Ovary (tissue), 9 donors: ENCODE measurements around the gene HCN2. TPM values are rescaled to one million over a fixed set of nuclear protein-coding genes. Genes with fewer than 3 reads are reported as not detected.

Experiments used
- DNase-seq, 5 donors: peaks; one replicate each; pipeline ENCODE4 v3.0.0-alpha.2; 2019 to 2020
- H3K27ac ChIP-seq, 2 donors: fragments of 200-600 bp; one replicate each; pipeline versions ENCODE4 v1.5.1 to v1.8.0; 2019 to 2022
- H3K27me3 ChIP-seq: fragments of 200-600 bp; one replicate; pipeline ENCODE4 v1.8.0; 2022
- H3K36me3 ChIP-seq: fragments of 200-600 bp; sonication (generic); one replicate; pipeline ENCODE4 v1.5.1; 2019
- H3K4me1 ChIP-seq: one replicate; pipeline ENCODE4 v1.8.1; 2013; ENCODE audit warnings: mild to moderate bottlenecking, moderate library complexity; ENCODE audit not compliant: insufficient read depth
- H3K4me3 ChIP-seq: fragments of 200-600 bp; sonication (generic); one replicate; pipeline ENCODE4 v1.5.1; 2017
- H3K9me3 ChIP-seq, 2 donors: fragments of 200-600 bp in 1 of 2; sonication (generic) in 1 of 2; one replicate each; pipeline versions ENCODE4 v1.5.1 to v1.8.1; 2013 to 2019; ENCODE audit warnings: mild to moderate bottlenecking in 1 of 2, moderate library complexity in 1 of 2
- CTCF ChIP-seq, 3 donors: fragments of 450-650 bp in 2 of 3; fragments of 200-600 bp in 1 of 3; IDR thresholded peaks; one replicate each; pipeline versions ENCODE4 v1.5.1 to v1.8.0; 2016 to 2022; ENCODE audit warnings: antibody characterized with exemption in 3 of 3, mild to moderate bottlenecking in 1 of 3
- EP300 ChIP-seq: sonication (generic); formaldehyde crosslinking; IDR thresholded peaks from one replicate; pipeline ENCODE4 v1.6.1; 2017; ENCODE audit warnings: antibody characterized with exemption
- POLR2A ChIP-seq: fragments of 450-650 bp; IDR thresholded peaks from one replicate; pipeline ENCODE4 v1.6.1; 2017; ENCODE audit warnings: antibody characterized with exemption, mild to moderate bottlenecking, moderate library complexity
- WGBS, 3 donors: extraction: QIAGEN DNeasy Blood & Tissue Kit in 1 of 3; methylation state at CpG; one replicate each; pipeline versions ENCODE4 v1.1.5 to v1.1.7; 2013 to 2017; 5-methylcytosine and 5-hydroxymethylcytosine counted together
- intact Hi-C, 4 donors: fragments of 100-400 bp; cut with DNase I; formaldehyde crosslinking; loops; one replicate each; pipeline versions ENCODE4 v1.11.0 to v1.15.1; 2022 to 2023
- polyA plus RNA-seq, 2 donors: library from polyadenylated mRNA; stranded (reverse); fragments of 200-250 nt in 1 of 2; fragments of 350-450 nt in 1 of 2; fragmentation: Illumina TruSeq in 1 of 2; extraction: RNeasy Lipid Tissue Mini Kit (QIAGEN cat#74804) in 1 of 2; gene quantifications; one replicate each; pipeline ENCODE4 v1.2.3, GENCODE V29; 2013 to 2014
- total RNA-seq, 7 donors: library from RNA; depleted of rRNA in 2 of 7; stranded (reverse); fragments of >200 nt in 2 of 7; fragmentation: NEBNext Ultra II Directional in 3 of 7; extraction: Animal tissue kit (Norgen Biotek cat#: 25700) in 3 of 7; gene quantifications; one replicate each; pipeline versions ENCODE4 v1.1.0 to v1.2.4, GENCODE V29; 2016 to 2023
- donor health status: DM: no; HTN: no; CAD: no; lungs with moderate emphysema.
- donor health status: DM: no; HTN: no; CAD: no.
- donor health status: Bipolar disorder and iron deficiency.
- donor health status: DM: yes; HTN: yes; CAD: no.
- donor health status: DM: no; HTN: no; CAD: no.
- donor health status: DM: yes; HTN: yes; CAD: no.

The HCN2 gene
- total and polyA plus RNA-seq, 9 donors: 0.07 to 0.23 (median 0.12) TPM; not detected in 5

DNA sequence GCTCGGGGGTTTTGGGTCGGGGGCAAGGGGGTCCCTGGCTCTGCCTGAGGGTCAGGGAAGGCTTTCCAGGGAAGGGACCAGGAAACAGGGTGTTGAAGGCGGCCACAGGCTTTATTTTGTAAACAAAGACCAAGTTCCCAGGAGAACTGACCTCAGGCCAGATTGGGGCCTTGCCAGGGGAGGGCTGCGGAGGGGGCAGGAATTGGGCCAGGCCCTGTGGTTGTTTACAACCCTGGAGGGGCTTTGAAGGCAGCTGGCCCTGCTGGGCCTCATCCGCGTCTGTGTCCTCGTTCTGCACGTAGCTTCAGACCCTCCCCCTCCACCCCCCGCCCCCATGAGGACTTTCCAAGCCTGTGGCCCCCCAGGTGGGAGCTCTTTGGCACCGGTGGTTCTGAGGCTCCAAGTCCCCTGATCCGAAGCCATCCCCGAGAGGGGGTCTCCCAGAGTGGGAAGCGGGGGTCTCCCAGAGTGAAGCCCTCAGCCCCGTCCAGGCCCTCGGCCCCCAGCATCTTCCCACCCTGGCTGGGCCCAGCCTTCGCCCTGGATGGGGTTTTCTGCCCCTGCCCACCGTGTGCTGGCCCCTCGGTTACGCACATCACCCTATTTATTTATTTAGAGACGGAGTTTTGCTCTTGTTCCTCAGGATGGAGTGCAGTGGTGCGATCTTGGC is 30.8 kb upstream of the HCN2 start:
- Histone ChIP-seq H3K4me1 (peaks cover 6% of the 10 kb centered on the region), H3K36me3 (no peaks in the 10 kb centered on the region), H3K27ac (no peak overlapping the region), H3K27me3 (no peaks in the 10 kb centered on the region), H3K4me3 (no peak overlapping the region), H3K9me3 (no peaks in the 10 kb centered on the region)
- no peak for TF ChIP-seq CTCF (IDR thresholded peaks at IDR 0.05)
- no peak for TF ChIP-seq POLR2A
- no peak for TF ChIP-seq EP300
- peak; percentile 76 to 89 (median 80) for DNase-seq
- intact Hi-C loops: no loop called here
- 34 to 41% (median 37%) methylated on average over 19 to 21 of the region's 21 CpGs for WGBS, 3 donors

- no peak overlapping the region for H3K27ac ChIP-seq
- 82 to 91% (median 82%) methylated on average over 12 of the region's 12 CpGs for WGBS, 3 donors
- no peak for TF ChIP-seq EP300
- no peak for TF ChIP-seq CTCF (IDR thresholded peaks at IDR 0.05)
- TF ChIP-seq POLR2A: no peak
- peaks cover 6% of the 10 kb centered on the region for H3K4me1 ChIP-seq
- H3K4me3 ChIP-seq: no peak overlapping the region
- DNase-seq: no peak
- intact Hi-C loops: no loop called here
- no peaks in the 10 kb centered on the region for H3K9me3 ChIP-seq
- H3K36me3 ChIP-seq: no peaks in the 10 kb centered on the region
- no peaks in the 10 kb centered on the region for H3K27me3 ChIP-seq
These were observed 29.6 kb upstream of the HCN2 start for GRCh38 chr19:560121-560520.

DNA sequence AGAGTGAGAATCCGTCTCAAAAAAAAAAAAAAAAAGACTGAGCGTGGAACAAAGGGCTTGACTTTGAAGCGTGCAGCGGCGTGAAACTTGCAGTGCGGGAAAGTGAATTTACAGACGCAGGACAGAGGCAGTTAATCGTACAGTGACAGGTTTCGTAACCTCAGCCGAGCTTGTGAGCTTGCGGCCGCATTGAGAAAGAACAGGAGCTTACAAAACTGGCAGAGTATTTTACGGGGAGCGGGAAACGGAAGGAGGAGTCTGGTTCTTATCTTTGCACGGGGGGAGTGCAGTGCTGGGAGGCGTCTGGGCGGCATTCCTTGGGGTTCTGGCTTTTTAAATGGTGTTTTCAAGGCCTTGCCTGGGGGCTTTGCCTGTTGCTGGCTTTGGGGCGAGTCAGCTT is 23.3 kb upstream of the HCN2 start:
- H3K4me3 ChIP-seq: peak overlapping the region; percentile 23
- intact Hi-C loops: no loop called here
- H3K4me1 ChIP-seq: peaks cover 3% of the 10 kb centered on the region
- H3K27me3 ChIP-seq: no peaks in the 10 kb centered on the region
- TF ChIP-seq EP300: peak; percentile 89
- no peak for TF ChIP-seq CTCF (IDR thresholded peaks at IDR 0.05)
- TF ChIP-seq POLR2A: peak; percentile 34
- H3K27ac ChIP-seq: peak overlapping the region; percentile 53 to 74
- H3K36me3 ChIP-seq: no peaks in the 10 kb centered on the region
- H3K9me3 ChIP-seq: no peaks in the 10 kb centered on the region
- peak; percentile 78 to 92 (median 84) for DNase-seq
- WGBS, 3 donors: 6 to 12% (median 12%) methylated on average over 18 to 19 of the region's 19 CpGs

- no peak for DNase-seq
- 26 to 36% (median 30%) methylated on average over 16 of the region's 16 CpGs for WGBS, 3 donors
- peak overlapping the region; percentile 23 for H3K4me3 ChIP-seq
- H3K27ac ChIP-seq: peak overlapping the region; percentile 53 to 74
- H3K36me3 ChIP-seq: no peaks in the 10 kb centered on the region
- TF ChIP-seq CTCF (IDR thresholded peaks at IDR 0.05) (no peak), EP300 (no peak), POLR2A (no peak)
- intact Hi-C loops: no loop called here
- H3K4me1 ChIP-seq: peaks cover 3% of the 10 kb centered on the region
- no peaks in the 10 kb centered on the region for H3K9me3 ChIP-seq
- no peaks in the 10 kb centered on the region for H3K27me3 ChIP-seq
These were observed 22.8 kb upstream of the HCN2 start for GRCh38 chr19:566844-567243.
